Endothelial cell of coronary artery (primary cell): ENCODE measurements around the gene DNAJB4. TPM values are rescaled to one million over a fixed set of nuclear protein-coding genes. Genes with fewer than 3 reads are reported as not detected.

Experiments used
- total RNA-seq: library from RNA; depleted of rRNA; stranded (reverse); fragments of >200 nt; gene quantifications from 2 replicates; pipeline ENCODE4 v1.2.3, GENCODE V29; 2014

The DNAJB4 gene
- 151 and 158 TPM in 2 replicates for total RNA-seq

DNA sequence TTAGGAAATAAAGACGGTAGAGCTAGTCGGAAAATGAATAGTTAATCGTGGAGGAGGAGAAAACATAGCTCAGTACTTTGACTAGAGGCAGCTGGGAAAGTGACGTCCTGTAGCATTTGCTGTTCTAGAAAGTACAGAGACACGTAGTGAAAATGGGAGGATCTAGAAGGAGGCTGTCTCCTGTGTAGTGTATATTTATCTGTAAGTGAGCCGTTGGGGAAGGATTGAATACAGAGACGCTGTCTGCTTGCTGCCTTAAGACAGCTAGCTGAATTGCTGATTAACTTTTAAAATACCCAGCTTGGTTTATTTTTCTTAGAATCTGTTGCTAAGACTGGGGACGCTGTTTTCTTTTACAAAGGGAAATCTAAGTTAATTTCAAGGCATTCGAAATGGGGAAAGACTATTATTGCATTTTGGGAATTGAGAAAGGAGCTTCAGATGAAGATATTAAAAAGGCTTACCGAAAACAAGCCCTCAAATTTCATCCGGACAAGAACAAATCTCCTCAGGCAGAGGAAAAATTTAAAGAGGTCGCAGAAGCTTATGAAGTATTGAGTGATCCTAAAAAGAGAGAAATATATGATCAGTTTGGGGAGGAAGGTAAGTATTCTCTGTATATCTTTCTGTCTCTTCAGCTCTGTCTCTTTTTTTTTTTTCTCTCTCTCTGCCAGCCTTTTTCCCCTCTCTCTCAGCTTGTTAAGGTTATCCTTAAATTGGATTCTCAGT is at the start of gene DNAJB4:
TSS of gene DNAJB4 (plus strand) at position 221 of the 729 bp plus-strand sequence. CDS start at position 393, 172 bp downstream.

DNA sequence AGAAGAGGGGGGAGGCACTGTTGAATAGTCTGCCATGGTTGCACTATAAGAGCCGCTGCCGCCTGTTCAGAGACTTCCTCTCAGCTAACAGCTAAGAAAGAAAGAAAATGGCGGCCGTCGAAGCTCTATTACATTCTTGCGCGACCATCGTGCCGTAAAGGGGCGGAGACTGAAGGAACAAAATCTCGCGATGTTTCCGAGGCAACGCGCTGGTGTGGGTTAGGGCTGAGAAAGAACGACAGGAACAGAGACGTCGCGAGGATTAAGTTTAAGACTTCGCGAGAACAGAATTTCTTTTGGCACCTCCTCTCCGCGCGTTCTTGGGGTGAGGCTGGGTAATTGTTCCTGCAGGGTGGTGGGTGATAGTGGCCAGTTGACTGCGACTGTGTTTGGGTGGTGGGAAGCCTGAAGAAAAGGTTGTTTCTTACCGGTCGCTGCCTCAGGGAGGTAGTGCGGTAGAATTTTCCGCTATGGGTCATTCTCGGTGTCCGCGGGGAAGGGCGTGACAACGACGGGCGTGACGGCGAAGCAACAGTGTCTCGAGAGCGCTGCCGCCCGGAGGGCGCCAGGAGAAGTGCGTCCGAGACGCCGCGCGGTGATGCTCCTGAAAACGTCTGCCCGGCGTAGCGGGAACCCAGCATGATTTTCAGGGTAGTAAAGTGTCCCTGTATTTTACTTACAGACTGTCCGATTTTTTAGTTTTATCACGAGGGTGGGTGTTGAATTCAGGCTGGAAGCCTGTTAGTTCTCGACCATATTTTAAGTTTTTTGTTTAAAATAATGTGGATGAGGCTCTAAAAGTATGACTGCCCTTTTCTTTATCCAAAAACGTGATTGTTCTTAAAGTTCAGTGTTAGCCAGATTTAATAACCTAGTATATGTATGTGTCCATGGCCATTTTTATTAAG is 25.5 kb upstream of the DNAJB4 start, which contains the start of gene FUBP1:
TSS of gene FUBP1 (minus strand) at position 104 of the 908 bp plus-strand sequence. CDS start at position 36, 68 bp downstream.

DNA sequence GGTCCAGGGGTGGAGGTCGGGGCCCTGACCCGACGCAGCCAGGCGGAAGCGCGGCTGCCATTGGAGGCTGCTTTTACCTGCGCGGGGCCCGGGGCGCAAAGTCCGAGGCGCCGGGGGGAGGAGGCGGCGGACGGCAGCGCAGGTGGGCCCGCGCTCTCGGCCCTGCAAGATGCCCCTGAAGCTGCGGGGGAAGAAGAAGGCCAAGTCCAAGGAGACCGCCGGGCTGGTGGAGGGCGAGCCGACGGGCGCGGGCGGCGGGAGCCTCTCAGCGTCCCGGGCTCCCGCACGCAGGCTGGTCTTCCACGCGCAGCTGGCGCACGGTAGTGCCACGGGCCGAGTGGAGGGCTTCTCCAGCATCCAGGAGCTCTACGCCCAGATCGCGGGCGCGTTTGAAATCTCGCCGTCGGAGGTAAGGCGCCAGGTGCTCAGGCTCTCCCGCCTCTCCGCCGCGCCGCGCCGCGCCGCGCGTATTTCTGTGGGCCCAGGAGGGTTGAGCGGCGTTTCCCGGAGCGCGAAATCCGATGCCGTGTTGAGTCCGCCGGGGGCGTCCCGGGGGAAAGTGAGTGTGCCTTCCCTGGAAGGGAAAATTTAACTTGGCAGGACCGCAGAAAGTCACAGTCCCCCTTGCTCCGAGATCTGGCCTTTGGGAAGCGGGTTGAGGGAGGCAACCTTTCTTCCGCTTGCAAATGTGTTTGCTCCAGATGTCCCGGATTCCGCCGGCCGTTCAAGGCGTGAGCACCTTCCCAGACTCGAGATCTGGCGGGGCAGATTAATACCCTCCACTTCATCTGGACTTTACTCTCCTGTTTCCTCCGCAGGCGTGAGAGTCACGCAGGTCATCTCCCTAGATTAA is 41.4 kb downstream of the DNAJB4 start, which contains the start of gene GIPC2:
TSS of gene GIPC2 (plus strand) at position 41 of the 853 bp plus-strand sequence. CDS start at position 170, 129 bp downstream.

Other genes with a start within 250 kb of the DNAJB4 start
- gene USP33, start 245.1 kb upstream of the DNAJB4 start, total RNA-seq, result 52.9 and 63.5 TPM in 2 replicates
- 8.3 and 12.9 TPM in 2 replicates for gene MIGA1, start 225.3 kb upstream of the DNAJB4 start, total RNA-seq
- 2.7 and 6.8 TPM in 2 replicates for gene NEXN, start 116.3 kb upstream of the DNAJB4 start, total RNA-seq
- 130 and 134 TPM in 2 replicates for gene FUBP1, start 25.9 kb upstream of the DNAJB4 start, total RNA-seq
- 18.6 and 23.3 TPM in 2 replicates for gene GIPC2, start 41.0 kb downstream of the DNAJB4 start, total RNA-seq